HEK293 (cell line): Measurements from ENCODE around the gene ABCB10.
"Not testable (repeated sequence)": the region's sequence is repeated elsewhere in the genome, so short reads cannot be mapped to it uniquely, and the experiment has no call there.

ENCODE experiments used
- CTCF ChIA-PET: fragments of 350-600 bp; formaldehyde crosslinking; extraction: SDS; loops from one replicate; lab custom pipeline; 2021; ENCODE audit warnings: antibody characterized with exemption; lab: Yijun Ruan, JAX
- POLR2A ChIA-PET: fragments of 300-600 bp; formaldehyde crosslinking; extraction: SDS; loops from one replicate; lab custom pipeline; 2020; ENCODE audit warnings: antibody characterized with exemption, inconsistent platforms; lab: Yijun Ruan, JAX
- H3K27ac ChIP-seq: fragments of 200-500 bp; sonication (Bioruptor generic); 2 replicates; pipeline ENCODE4 v1.5.1; 2014; ENCODE audit warnings: low read depth, low read length, control low read depth, inconsistent platforms; ENCODE audit errors: extremely low read depth
- H3K36me3 ChIP-seq, 2 experiments: fragments of 200-500 bp in 1 of 2; sonication (Bioruptor generic) in 1 of 2; 1 replicate in 1 of 2; 2 replicates in 1 of 2; pipeline ENCODE4 v1.5.1; 2014 to 2017; ENCODE audit warnings: inconsistent platforms in 2 of 2, low read length in 2 of 2; ENCODE audit not compliant: control insufficient read depth in 2 of 2, insufficient read depth in 1 of 2
- H3K4me1 ChIP-seq: fragments of 200-500 bp; sonication (Bioruptor generic); 2 replicates; pipeline ENCODE4 v1.5.1; 2014; ENCODE audit warnings: mild to moderate bottlenecking, low read length, inconsistent platforms; ENCODE audit not compliant: control insufficient read depth, insufficient read depth
- H3K4me3 ChIP-seq: 2 replicates; pipeline ENCODE4 v1.5.1; 2011; ENCODE audit warnings: low read depth, mild to moderate bottlenecking, control low read depth, low read length, moderate library complexity
- H3K9me3 ChIP-seq: fragments of 200-500 bp; sonication (Bioruptor generic); 2 replicates; pipeline ENCODE4 v1.5.1; 2014; ENCODE audit warnings: low read depth, low read length, inconsistent platforms; ENCODE audit not compliant: control insufficient read depth, insufficient read depth
- BCL11A ChIP-seq: fragments of 450-650 bp; formaldehyde crosslinking; IDR thresholded peaks from 2 replicates; pipeline ENCODE4 v1.5.1; 2016; ENCODE audit warnings: low read depth, missing biosample characterization, missing genetic modification characterization
- GLI4 ChIP-seq: fragments of 450-650 bp; formaldehyde crosslinking; IDR thresholded peaks from 2 replicates; pipeline ENCODE4 v1.5.1; 2016; ENCODE audit warnings: missing biosample characterization, missing genetic modification characterization
- INSM2 ChIP-seq: fragments of 450-650 bp; formaldehyde crosslinking; IDR thresholded peaks from 2 replicates; pipeline ENCODE4 v1.5.1; 2016; ENCODE audit warnings: missing biosample characterization, missing genetic modification characterization
- REPIN1 ChIP-seq: fragments of 450-650 bp; formaldehyde crosslinking; IDR thresholded peaks from 2 replicates; pipeline ENCODE4 v1.5.1; 2017; ENCODE audit warnings: missing biosample characterization, missing genetic modification characterization, low read depth
- WT1 ChIP-seq: fragments of 450-650 bp; formaldehyde crosslinking; IDR thresholded peaks from 2 replicates; pipeline ENCODE4 v1.5.1; 2016; ENCODE audit warnings: missing biosample characterization, missing genetic modification characterization
- YY2 ChIP-seq: fragments of 450-650 bp; formaldehyde crosslinking; IDR thresholded peaks from 2 replicates; pipeline ENCODE4 v1.5.1; 2016; ENCODE audit warnings: missing biosample characterization, missing genetic modification characterization
- ZBTB17 ChIP-seq: fragments of 450-650 bp; formaldehyde crosslinking; IDR thresholded peaks from 2 replicates; pipeline ENCODE4 v1.5.1; 2016; ENCODE audit warnings: missing biosample characterization, missing genetic modification characterization
- ZBTB21 ChIP-seq: fragments of 450-650 bp; formaldehyde crosslinking; IDR thresholded peaks from 2 replicates; pipeline ENCODE4 v1.5.1; 2017; ENCODE audit warnings: missing biosample characterization, missing genetic modification characterization
- ZNF146 ChIP-seq: fragments of 450-650 bp; formaldehyde crosslinking; IDR thresholded peaks from 2 replicates; pipeline ENCODE4 v1.5.1; 2016; ENCODE audit warnings: missing biosample characterization, missing genetic modification characterization
- ZNF18 ChIP-seq: fragments of 450-650 bp; formaldehyde crosslinking; IDR thresholded peaks from 2 replicates; pipeline ENCODE4 v1.5.1; 2016; ENCODE audit warnings: missing biosample characterization, missing genetic modification characterization
- ZNF280D ChIP-seq: fragments of 450-650 bp; formaldehyde crosslinking; IDR thresholded peaks from 2 replicates; pipeline ENCODE4 v1.5.1; 2016; ENCODE audit warnings: missing biosample characterization, missing genetic modification characterization
- ZNF335 ChIP-seq: fragments of 450-650 bp; formaldehyde crosslinking; conservative IDR thresholded peaks from 2 replicates; pipeline ENCODE4 v1.5.1; 2016; ENCODE audit warnings: missing biosample characterization, missing genetic modification characterization
- ZNF362 ChIP-seq: fragments of 450-650 bp; formaldehyde crosslinking; IDR thresholded peaks from 2 replicates; pipeline ENCODE4 v1.5.1; 2016; ENCODE audit warnings: missing biosample characterization, missing genetic modification characterization
- ZNF391 ChIP-seq: fragments of 450-650 bp; formaldehyde crosslinking; IDR thresholded peaks from 2 replicates; pipeline ENCODE4 v1.5.1; 2016; ENCODE audit warnings: low read depth, missing biosample characterization, missing genetic modification characterization, borderline replicate concordance
- ZNF423 ChIP-seq: fragments of 450-650 bp; formaldehyde crosslinking; IDR thresholded peaks from 2 replicates; pipeline ENCODE4 v1.5.1; 2016; ENCODE audit warnings: missing biosample characterization, missing genetic modification characterization
- ZNF558 ChIP-seq: fragments of 450-650 bp; formaldehyde crosslinking; IDR thresholded peaks from 2 replicates; pipeline ENCODE4 v1.5.1; 2016; ENCODE audit warnings: missing biosample characterization, missing genetic modification characterization
- ZNF600 ChIP-seq: fragments of 450-650 bp; formaldehyde crosslinking; IDR thresholded peaks from 2 replicates; pipeline ENCODE4 v1.5.1; 2016; ENCODE audit warnings: missing biosample characterization, missing genetic modification characterization
- ZNF639 ChIP-seq: fragments of 450-650 bp; formaldehyde crosslinking; IDR thresholded peaks from 2 replicates; pipeline ENCODE4 v1.5.1; 2016; ENCODE audit warnings: missing biosample characterization, missing genetic modification characterization
- ZNF785 ChIP-seq: fragments of 450-650 bp; formaldehyde crosslinking; IDR thresholded peaks from 2 replicates; pipeline ENCODE4 v1.5.1; 2016; ENCODE audit warnings: missing biosample characterization, missing genetic modification characterization
- ZSCAN18 ChIP-seq: fragments of 450-650 bp; formaldehyde crosslinking; IDR thresholded peaks from 2 replicates; pipeline ENCODE4 v1.5.1; 2016; ENCODE audit warnings: missing biosample characterization, missing genetic modification characterization
- ZXDB ChIP-seq: fragments of 450-650 bp; formaldehyde crosslinking; IDR thresholded peaks from 2 replicates; pipeline ENCODE4 v1.5.1; 2016; ENCODE audit warnings: missing biosample characterization, missing genetic modification characterization

Gene ABCB10

GRCh38 chr1:229559336-229559801 lies 862 bp upstream of the ABCB10 start:
- ChIA-PET CTCF (interaction anchor here (0.6 to 2.7 kb wide), 29 partner anchors 9 to 708 kb away, joined by 3 to 26 read pairs (median 4); partner anchors contain the start of genes NUP133, TAF5L and URB2), POLR2A (interaction anchor here (0.8 to 3.5 kb wide), 15 partner anchors 9 to 1851 kb away, joined by 3 to 102 read pairs (median 5); partner anchors contain the start of genes NUP133, RAB4A, TAF5L and URB2)
- Histone ChIP-seq H3K4me3 (peak overlapping the region; percentile 76), H3K4me1 (peaks cover 17% of the 10 kb centered on the region), H3K27ac (peak overlapping the region; percentile 98)
- TF ChIP-seq WT1 = peak; percentile 21; the same call in 1 of the 2 replicates
- TF ChIP-seq ZSCAN18 = peak; percentile 30; the same call in 1 of the 2 replicates
- TF ChIP-seq ZNF558 = 0 out of 2 replicates have a peak, but pooled peaks have one; percentile 14
- TF ChIP-seq ZBTB21 (tag by site-specific recombination) = peak; percentile 4; the same call in 1 of the 2 replicates
- 0 out of 2 replicates have a peak, but pooled peaks have one; percentile 63 for TF ChIP-seq REPIN1 (tag by site-specific recombination)
- 0 out of 2 replicates have a peak, but pooled peaks have one; percentile 2 for TF ChIP-seq ZNF146 (tag by site-specific recombination)
- peak; percentile 18; the same call in 1 of the 2 replicates for TF ChIP-seq YY2
- TF ChIP-seq ZBTB17 (tag by site-specific recombination) = peak; percentile 95
- peak; percentile 11; the same call in 1 of the 2 replicates for TF ChIP-seq ZNF423
- TF ChIP-seq BCL11A (tag by site-specific recombination) = 0 out of 2 replicates have a peak, but pooled peaks have one; percentile 0
- TF ChIP-seq ZNF600 (tag by site-specific recombination) = peak; percentile 66; the same call in 1 of the 2 replicates
- 0 out of 2 replicates have a peak, but pooled peaks have one; percentile 83 for TF ChIP-seq ZNF362
- TF ChIP-seq ZNF18 (tag by site-specific recombination) = peak; percentile 9; the same call in 1 of the 2 replicates
- TF ChIP-seq ZNF391 (tag by site-specific recombination) = 0 out of 2 replicates have a peak, but pooled peaks have one; percentile 10
- 0 out of 2 replicates have a peak, but pooled peaks have one; percentile 64 for TF ChIP-seq ZXDB (tag by site-specific recombination)
- peak; percentile 74; the same call in 1 of the 2 replicates for TF ChIP-seq ZNF280D (tag by site-specific recombination)
- 0 out of 2 replicates have a peak, but pooled peaks have one; percentile 8 for TF ChIP-seq INSM2 (tag by site-specific recombination)
- TF ChIP-seq GLI4 (tag by site-specific recombination) = peak; percentile 68; the same call in 1 of the 2 replicates
- TF ChIP-seq ZNF639 = peak; percentile 83
- peak; percentile 96 for TF ChIP-seq ZNF335 (tag by site-specific recombination)
- peak; percentile 52; the same call in 1 of the 2 replicates for TF ChIP-seq ZNF785
- H3K9me3 ChIP-seq, H3K36me3 ChIP-seq: not testable (repeated sequence)
